HS-5 (cell line): Measurements from ENCODE around the gene RHCE.
"Not testable (repeated sequence)": the region's sequence is repeated elsewhere in the genome, so short reads cannot be mapped to it uniquely, and the experiment has no call there.

Experiments
- DNase-seq: peaks from one replicate; pipeline ENCODE4 v3.0.0-alpha.2; 2012; ENCODE audit warnings: low read depth

RHCE gene

DNA sequence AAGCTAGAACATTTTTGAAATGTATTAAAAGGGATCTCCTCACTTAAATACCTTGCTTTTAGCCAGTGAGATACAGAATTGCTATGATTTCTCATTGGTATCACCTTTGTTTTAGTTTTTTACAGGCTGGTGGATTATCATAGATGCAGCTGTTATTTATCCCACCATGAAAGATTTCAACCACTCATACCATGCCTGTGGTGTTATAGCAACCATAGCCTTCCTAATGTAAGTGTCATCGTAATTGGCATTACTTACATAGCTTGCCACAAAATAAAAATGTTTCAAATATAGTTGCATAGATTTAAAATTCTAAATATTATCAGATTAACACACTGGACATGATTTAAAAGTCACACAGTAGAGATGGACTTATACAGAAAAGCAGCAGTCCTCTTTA, 77.8 kb downstream of the RHCE start:
- no peak for DNase-seq

DNA sequence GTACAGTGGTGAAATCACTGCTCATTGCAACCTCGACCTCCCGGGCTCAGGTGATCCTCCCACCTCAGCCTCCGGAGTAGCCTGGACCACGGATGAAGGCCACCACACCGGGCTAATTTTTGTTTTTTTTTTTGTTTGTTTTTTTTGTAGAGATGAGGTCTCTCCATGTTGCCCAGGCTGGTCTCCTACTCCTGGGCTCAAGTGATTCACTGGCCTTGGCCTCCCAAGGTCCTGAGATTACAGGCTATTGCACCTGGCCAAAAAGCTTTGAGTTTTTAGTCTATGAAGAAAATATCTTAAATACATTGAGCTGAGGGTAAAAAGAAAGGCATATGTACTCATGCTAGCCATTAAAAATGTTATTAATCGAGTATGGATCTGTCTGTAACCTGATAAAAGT, 78.9 kb downstream of the RHCE start:
- no peak for DNase-seq

DNA sequence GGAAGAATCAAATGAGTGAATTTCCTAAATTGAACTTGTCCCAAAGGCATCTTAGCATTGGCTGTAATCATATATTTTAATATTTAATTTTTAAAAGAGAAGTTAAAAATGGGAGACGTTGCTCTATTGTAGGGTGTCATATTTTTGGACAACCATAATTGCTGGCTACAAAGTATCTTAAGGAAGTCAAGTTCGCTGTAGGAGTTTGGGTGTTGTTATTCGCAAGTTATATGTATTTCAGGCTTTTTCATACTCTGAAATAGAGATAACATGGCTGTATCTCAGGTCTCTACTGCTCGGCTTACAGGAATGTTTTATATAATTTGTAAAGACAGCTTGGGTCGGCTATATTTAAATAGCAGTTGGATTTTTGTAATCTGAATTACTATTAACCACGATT, 81.6 kb downstream of the RHCE start:
- no peak for DNase-seq

DNA sequence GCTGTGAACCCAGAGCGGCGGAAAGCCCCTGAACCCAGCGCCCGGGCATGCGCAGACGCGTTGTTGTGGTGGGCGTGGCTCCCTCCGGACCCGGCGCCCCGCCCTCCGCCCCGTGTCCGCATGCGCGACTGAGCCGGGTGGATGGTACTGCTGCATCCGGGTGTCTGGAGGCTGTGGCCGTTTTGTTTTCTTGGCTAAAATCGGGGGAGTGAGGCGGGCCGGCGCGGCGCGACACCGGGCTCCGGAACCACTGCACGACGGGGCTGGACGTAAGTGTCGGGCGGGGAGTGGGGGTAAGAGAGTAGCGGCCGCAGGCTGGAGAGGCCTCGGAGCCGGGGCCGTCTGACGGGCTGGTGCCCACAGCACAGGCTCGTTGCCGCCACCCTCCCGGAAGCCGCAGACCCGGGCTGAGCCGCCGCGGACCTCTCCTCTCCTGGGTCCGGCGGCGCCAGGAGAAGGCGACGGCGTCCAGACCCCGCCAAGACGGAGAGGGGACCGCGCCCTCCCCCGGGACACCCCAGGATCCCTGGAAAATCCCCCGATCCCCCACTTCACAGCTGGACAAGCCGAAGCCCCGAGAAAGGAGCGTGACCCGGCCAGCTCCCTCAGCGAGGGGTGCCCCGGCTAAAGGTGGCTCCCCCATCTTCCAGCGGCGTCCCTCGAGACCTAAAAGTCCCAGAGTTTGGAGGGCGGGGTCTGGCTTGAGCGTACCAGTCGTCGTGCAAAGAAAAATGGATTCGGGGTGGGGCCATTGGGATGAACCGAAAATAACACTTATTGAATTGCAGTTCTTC, 82.2 kb downstream of the RHCE start, which contains the start of gene TMEM50A:
Gene TMEM50A, plus strand, starts transcription at position 147 of the 794 bp plus-strand sequence. CDS start 2,153 bp downstream, outside the sequence.
- DNase-seq = peak; percentile 72

- DNase-seq = not testable (repeated sequence)
Observed at GRCh38 chr1:25337483-25338187, 83.0 kb downstream of the RHCE start.

- not testable (repeated sequence) for DNase-seq
Observed at GRCh38 chr1:25336922-25337354, 83.7 kb downstream of the RHCE start.

DNA sequence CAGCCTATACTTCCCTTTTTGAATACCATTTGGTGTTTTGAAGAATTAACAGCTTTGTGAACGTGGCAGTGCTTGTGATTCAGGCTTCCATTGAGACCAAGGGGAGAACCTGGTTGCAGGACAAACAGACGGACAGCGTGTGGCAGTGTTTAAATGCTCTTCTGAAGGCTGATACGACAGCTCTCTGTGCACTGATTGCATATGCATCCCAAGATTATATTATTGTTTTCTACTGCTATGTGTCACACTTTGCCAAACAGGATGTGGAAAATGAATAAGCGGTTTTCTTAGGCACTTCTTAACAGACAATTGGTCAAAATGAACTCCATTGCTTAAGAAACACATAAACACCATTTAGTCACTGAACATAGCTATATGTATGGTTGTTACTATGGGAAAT, 90.7 kb downstream of the RHCE start:
- DNase-seq = peak; percentile 61

DNA sequence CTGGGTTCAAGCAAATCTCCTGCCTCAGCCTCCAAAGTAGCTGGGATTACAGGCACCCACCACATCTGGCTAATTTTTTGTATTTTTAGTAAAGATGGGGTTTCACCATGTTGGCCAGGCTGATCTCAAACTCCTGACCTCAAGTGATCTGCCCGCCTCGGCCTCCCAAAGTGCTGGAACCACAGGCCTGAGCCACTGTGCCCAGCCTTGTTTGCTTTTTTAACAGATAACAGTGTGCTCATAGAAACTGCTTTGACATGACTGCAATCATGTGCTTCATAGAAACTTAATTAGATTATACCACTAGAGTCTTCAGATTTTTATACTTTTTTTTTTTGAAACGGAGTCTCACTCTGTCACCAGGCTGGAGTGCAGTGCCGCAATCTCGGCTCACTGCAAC, 91.3 kb downstream of the RHCE start:
- DNase-seq = not testable (repeated sequence)

DNA sequence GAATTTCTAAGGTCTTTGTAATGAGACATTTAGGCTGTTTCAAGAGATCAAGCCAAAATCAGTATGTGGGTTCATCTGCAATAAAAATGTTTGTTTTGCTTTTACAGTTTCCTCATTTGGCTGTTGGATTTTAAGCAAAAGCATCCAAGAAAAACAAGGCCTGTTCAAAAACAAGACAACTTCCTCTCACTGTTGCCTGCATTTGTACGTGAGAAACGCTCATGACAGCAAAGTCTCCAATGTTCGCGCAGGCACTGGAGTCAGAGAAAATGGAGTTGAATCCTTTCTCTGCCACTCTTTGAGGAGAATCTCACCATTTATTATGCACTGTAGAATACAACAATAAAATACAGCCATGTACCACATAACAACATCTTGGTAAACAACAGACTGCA, 91.8 kb downstream of the RHCE start:
- not testable (repeated sequence) for DNase-seq

DNA sequence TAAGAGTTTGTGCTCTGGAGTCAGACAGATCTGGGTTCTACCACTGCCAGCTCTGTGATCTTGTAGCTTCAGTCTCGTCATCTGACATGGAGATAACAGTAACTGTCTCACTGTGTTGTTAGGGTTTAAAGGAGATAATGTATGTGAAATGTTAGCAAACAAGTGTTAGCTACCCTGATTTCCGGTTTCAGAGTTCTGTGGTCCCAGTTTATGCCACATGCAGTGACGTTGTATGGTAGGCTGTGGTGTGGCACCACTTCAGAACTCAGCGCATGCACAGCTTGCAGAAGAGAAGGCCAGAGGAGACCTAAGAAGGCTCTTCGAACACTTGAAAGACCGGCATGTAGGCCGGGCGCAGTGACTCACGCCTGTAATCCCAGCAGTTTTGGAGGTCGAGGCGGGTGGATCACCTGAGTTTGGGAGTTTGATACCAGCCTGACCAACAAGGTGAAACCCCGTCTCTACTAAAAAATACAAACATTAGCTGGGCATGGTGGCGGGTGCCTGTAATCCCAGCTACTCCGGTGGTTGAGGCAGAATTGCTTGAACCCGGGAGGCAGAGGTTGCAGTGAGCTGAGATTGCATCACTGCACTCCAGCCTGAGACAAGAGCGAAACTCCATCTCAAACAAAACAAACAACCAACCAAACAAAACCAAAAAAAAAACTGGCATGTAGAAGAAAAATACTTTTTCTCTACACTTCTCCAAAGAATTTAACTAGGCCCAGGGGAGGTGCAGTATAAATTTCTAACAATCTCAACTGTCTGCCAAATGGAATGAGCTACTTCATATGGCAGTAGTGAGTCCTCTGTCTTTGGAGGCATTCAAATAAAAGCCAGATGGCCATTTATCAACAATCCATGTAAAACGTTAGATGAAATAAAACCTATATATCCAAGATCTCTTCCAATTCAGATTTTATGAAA, 92.5 kb downstream of the RHCE start:
- not testable (repeated sequence) for DNase-seq

- DNase-seq = not testable (repeated sequence)
Observed at GRCh38 chr1:25324407-25324806, 96.2 kb downstream of the RHCE start.

DNA sequence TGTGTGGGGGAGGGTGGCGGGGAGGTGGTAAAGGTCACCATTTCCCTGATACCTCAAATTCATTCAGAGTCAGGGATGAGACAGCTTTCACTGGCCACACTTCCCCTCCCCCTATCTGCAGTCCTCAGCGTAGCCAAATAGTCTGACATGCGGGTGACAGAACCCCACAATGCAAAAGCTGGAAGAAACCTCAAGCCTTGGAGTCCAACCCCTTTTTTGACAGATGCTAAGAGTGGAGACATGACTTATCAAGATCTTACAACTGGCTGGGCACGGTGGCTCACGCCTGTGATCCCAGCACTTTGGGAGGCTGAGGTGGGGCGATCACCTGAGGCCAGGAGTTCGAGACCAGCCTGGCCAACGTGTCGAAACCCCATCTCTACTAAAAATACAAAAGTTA, 98.5 kb downstream of the RHCE start:
- not testable (repeated sequence) for DNase-seq

GRCh38 chr1:25320314-25320938, 100.2 kb downstream of the RHCE start:
- DNase-seq = peak; percentile 86

DNA sequence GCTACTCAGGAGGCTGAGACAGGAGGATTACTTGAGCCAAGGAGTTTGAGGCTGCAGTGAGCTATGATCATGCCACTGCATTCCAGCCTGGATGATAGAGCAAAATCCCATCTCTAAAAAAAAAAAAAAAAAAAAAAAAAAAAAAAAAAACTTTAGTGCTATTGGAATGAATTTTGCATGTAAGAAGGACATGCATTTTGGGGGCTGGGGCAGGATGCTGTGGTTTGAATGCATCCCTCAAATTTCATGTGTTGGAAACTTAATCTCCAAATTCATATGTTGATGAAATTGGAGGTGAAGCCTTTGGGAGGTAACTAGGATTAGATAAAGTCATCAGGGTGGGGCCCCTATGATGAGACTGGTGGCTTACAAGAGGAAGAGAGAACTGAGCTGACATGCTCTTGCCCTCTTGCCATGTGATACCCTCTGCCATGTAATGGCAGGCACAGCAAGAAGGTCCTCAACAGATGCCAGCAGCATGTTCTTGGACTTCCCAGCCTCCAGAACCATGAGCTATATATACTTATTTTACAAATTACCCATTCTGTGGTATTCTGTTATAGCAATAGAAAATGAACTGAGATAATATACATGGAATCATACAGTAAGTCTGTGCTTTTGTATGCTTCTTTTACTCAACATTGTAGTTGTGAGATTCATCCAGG, 107.7 kb downstream of the RHCE start:
- DNase-seq = not testable (repeated sequence)
